GM21390 (cell line): Measurements from ENCODE around the gene MSX1.

Experiments
- ATAC-seq: cut with Tn5 transposase; IDR thresholded peaks from one replicate; pipeline ENCODE4 v1.9.1; 2021; ENCODE audit not compliant: unreplicated experiment

Gene MSX1

GRCh38 chr4:4857001-4857808 is 2.3 kb upstream of the MSX1 start:
- ATAC-seq, result no peak

DNA sequence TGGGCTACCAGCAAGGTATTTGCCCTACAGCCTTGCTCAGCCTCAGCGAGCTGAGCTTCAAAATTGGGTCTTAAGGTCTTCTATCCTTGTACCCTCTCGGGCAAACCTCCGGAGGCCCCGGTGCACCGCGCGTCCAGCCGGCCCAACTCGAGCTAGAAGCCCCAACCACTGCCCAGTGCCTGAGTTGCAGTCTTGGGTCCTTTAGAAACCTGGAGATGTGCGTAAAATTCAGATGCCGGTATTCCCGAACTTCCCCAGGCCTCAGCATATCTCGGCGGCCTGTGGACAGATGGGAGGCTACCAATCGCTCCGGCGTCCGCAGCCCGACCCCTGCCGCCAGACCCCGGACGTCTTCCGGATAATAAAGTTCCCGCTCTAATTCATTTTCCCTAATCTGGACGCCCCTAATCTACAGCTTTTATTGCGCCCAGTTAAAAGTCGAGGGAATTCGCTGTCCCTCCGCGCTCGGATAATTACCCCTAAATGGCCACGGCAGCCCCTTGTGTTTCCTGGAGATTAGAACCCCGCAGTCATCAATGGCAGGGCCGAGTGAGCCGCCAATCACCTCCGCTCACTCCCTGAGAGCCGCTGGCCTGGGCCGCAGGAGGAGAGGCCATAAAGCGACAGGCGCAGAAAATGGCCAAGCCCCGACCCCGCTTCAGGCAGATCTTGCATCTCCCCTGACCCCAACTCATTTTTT is 1.5 kb upstream of the MSX1 start:
- no peak for ATAC-seq

- ATAC-seq, result no peak
These were observed 739 bp upstream of the MSX1 start for GRCh38 chr4:4858527-4859324.

DNA sequence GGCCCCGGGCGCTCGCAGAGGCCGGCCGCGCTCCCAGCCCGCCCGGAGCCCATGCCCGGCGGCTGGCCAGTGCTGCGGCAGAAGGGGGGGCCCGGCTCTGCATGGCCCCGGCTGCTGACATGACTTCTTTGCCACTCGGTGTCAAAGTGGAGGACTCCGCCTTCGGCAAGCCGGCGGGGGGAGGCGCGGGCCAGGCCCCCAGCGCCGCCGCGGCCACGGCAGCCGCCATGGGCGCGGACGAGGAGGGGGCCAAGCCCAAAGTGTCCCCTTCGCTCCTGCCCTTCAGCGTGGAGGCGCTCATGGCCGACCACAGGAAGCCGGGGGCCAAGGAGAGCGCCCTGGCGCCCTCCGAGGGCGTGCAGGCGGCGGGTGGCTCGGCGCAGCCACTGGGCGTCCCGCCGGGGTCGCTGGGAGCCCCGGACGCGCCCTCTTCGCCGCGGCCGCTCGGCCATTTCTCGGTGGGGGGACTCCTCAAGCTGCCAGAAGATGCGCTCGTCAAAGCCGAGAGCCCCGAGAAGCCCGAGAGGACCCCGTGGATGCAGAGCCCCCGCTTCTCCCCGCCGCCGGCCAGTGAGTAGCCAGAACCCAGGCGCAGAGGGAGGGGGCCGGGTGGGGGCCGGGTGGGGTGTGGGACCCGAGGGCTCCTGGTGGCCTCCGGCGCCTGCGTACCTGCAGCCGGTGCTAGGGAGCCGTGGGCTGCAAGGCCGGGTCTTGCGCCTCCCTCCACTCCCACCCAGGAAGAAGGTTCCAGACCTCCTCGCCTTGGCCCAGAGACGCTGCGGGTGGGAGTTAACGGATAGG is 534 bp downstream of the MSX1 start:
- ATAC-seq, result peak; percentile 38

- no peak for ATAC-seq
These were observed 1.3 kb downstream of the MSX1 start for GRCh38 chr4:4860600-4861389.

GRCh38 chr4:4861390-4862018 is 2.0 kb downstream of the MSX1 start:
- ATAC-seq, result no peak

DNA sequence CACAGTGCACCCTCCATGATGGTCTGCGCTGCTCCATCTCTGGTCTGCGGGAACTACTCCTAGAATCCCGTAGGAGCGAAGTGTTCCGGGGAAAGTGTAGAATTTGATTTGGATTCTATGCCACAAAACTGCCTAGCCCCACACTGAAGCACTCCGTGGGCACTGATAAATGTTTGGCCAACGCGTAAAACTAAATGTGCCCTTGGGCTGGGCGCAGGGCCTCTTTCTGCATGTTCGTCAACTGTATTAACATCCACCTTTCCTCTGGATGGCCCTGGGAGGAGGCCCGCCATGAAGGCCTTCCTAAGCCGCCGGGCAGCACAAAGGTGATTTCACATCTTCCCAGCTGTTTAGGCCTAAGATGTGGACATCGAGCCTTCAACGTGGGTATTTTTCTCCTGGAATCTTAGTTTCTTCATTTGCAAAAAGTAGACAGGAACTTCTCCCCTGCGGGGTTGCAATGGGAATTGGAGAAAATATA is 2.6 kb downstream of the MSX1 start:
- no peak for ATAC-seq

GRCh38 chr4:4862665-4863482 is 3.4 kb downstream of the MSX1 start:
- no peak for ATAC-seq

DNA sequence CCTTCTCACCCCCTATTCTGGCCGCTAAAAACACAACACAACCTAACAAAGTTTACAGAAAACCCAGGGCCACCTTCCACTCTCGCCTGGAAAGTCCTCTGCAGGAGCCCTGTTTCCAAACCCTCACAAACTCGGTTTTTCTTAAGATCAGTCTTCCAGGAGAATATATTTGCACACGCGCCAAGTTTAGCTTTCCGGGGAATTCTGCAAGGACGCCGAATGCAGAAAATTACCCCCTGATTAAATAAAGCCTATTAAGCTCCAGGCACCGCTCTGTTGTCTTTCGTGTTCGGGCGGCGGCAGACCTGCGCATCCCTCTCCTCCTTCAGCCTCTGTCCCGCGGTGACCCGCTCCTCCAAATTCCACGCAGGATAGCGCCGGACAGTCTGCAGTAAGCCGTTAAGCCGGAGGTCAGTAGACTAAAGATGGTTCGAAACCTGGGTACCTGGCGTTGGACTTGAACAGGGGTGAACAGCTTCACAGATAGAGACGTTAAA is 5.0 kb downstream of the MSX1 start:
- ATAC-seq, result no peak

DNA sequence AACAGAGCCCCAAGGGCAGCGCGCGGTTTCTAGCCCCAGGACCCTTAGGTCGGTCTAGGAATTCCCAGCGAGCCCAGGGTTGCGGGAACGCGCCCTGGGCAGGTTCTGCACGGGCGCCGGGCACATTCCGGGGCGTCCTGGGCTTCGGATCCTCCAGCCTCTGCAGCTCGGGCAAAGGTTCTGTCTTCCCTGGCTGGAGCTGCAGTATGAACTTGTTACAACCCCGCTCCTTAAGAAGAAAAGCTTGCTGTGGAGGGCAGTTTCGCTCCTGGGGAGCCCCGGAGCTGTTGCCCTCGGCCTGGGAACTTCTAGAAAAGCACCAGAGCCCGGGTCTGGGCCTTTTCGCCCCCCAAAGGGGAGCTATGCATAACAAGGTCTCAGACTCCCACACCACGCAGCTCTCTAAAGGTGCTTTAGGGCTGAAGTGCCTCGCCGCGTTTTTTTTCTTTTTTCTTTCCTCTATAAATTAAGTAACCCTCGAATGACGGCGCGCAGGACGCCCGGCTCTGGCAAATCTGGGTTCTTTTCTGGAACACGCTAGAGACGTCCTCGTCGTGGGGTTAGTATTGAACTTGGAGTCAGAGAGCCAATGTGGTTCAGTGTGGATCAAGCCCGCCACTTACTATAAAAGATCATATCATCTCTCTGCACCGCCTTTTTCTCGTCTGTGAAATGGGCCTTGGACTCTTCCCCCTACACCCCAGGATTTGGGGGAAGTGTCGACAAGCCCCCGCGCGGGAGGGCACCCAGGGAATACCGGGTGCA is 5.7 kb downstream of the MSX1 start:
- no peak for ATAC-seq

DNA sequence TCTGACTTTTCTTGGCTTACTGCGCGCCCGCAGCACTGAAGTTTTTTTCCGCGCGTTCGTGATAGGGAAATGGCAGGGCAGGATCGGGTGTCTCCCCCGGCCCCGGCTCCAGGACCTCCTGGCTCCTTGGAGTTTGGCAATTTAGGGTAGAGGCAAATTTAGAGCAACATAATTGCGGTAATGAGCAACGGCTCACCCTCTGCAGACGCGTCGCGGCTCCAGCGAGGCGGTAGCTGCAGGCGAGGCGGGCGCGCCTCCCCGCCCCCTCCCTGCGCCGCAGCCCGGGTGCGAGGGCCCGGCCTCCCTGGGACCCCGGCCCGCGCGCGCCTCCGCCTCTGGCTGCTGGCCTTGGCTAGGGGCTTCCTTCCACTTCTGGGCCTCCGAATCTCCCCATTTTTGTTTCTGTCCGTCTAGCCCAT is 6.2 kb downstream of the MSX1 start:
- ATAC-seq, result no peak

DNA sequence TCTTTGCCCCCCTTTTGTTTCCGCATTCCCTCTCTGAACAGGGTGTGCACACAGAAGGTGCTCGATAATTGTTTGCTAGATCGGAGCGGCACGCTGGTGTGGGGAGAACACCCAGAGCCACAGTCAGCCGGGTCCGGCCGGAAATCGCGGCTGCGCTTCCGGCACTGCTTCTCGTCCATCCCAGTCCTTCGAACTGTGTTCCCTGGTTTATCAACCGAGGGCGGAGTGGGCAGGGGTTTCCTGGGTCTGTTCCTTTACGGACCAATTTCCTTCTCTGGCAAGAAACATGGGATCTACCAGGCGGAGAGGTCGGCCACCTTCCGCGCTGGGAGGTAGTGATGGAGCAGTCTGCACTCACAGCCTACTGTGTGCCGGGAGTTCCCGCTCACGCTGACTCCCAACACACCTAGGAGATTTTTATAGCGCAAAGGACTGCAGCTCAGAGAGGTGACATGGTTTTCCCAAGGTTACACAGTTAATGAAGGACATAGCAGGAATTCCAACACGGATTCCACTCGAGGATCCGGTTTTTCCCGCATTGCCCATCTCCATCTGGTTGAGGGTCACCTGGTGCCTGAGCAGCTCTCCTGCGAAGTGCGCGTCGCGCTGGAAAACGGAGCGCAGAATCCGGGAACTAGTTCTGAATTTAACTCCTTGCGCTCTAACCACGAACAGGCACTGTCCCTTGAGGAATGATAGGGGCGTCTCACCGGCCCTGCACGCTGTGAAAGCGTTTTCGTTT is 6.8 kb downstream of the MSX1 start:
- ATAC-seq, result no peak

GRCh38 chr4:4866866-4867374 is 7.5 kb downstream of the MSX1 start:
- ATAC-seq, result no peak

GRCh38 chr4:4867375-4868039 is 8.0 kb downstream of the MSX1 start:
- no peak for ATAC-seq

GRCh38 chr4:4868040-4868757 is 8.7 kb downstream of the MSX1 start:
- no peak for ATAC-seq
